HEK293 (cell line): ENCODE results near the gene MT1A.

Source experiments
- KLF1 ChIP-seq: fragments of 450-650 bp; formaldehyde crosslinking; IDR thresholded peaks from 2 replicates; pipeline ENCODE4 v1.5.1; 2016; ENCODE audit warnings: missing biosample characterization, missing genetic modification characterization
- MYNN ChIP-seq: fragments of 450-650 bp; formaldehyde crosslinking; IDR thresholded peaks from 2 replicates; pipeline ENCODE4 v1.5.1; 2016; ENCODE audit warnings: missing biosample characterization, missing genetic modification characterization, borderline replicate concordance
- TCF7L2 ChIP-seq: IDR thresholded peaks from 2 replicates; pipeline ENCODE4 v1.6.1; 2011; ENCODE audit warnings: low read depth, mild to moderate bottlenecking, inconsistent platforms, low read length, moderate library complexity, borderline replicate concordance
- ZIC2 ChIP-seq: fragments of 450-650 bp; formaldehyde crosslinking; IDR thresholded peaks from 2 replicates; pipeline ENCODE4 v1.5.1; 2016; ENCODE audit warnings: missing biosample characterization, missing genetic modification characterization
- ZNF157 ChIP-seq: fragments of 450-650 bp; formaldehyde crosslinking; IDR thresholded peaks from 2 replicates; pipeline ENCODE4 v1.5.1; 2016; ENCODE audit warnings: missing biosample characterization, missing genetic modification characterization
- ZNF354C ChIP-seq: fragments of 450-650 bp; formaldehyde crosslinking; IDR thresholded peaks from 2 replicates; pipeline ENCODE4 v1.5.1; 2016; ENCODE audit warnings: missing biosample characterization, missing genetic modification characterization, low read depth, borderline replicate concordance
- ZNF473 ChIP-seq: fragments of 450-650 bp; formaldehyde crosslinking; IDR thresholded peaks from 2 replicates; pipeline ENCODE4 v1.5.1; 2017; ENCODE audit warnings: missing biosample characterization, missing genetic modification characterization
- ZNF510 ChIP-seq: fragments of 450-650 bp; formaldehyde crosslinking; IDR thresholded peaks from 2 replicates; pipeline ENCODE4 v1.5.1; 2018; ENCODE audit warnings: mild to moderate bottlenecking, missing genetic modification characterization, missing biosample characterization; ENCODE audit not compliant: insufficient replicate concordance
- ZNF707 ChIP-seq: fragments of 450-650 bp; formaldehyde crosslinking; IDR thresholded peaks from 2 replicates; pipeline ENCODE4 v1.5.1; 2016; ENCODE audit warnings: missing biosample characterization, missing genetic modification characterization
- TF ChIP-seq, protein P1 (sequence below): fragments of 450-650 bp; formaldehyde crosslinking; IDR thresholded peaks from 2 replicates; pipeline ENCODE4 v1.5.1; 2016; ENCODE audit warnings: missing biosample characterization, missing genetic modification characterization
- TF ChIP-seq, protein P2 (sequence below): fragments of 450-650 bp; formaldehyde crosslinking; IDR thresholded peaks from 2 replicates; pipeline ENCODE4 v1.5.1; 2016; ENCODE audit warnings: missing biosample characterization, missing genetic modification characterization, borderline replicate concordance
- TF ChIP-seq, protein P3 (sequence below): sonication (generic); formaldehyde crosslinking; IDR thresholded peaks from 2 replicates; pipeline ENCODE4 v1.8.1; 2022; ENCODE audit warnings: mild to moderate bottlenecking, moderate library complexity, missing genetic modification reagents
- TF ChIP-seq, protein P4 (sequence below): fragments of 450-650 bp; formaldehyde crosslinking; IDR thresholded peaks from 2 replicates; pipeline ENCODE4 v1.5.1; 2016; ENCODE audit warnings: missing biosample characterization, missing genetic modification characterization, borderline replicate concordance

DNA sequence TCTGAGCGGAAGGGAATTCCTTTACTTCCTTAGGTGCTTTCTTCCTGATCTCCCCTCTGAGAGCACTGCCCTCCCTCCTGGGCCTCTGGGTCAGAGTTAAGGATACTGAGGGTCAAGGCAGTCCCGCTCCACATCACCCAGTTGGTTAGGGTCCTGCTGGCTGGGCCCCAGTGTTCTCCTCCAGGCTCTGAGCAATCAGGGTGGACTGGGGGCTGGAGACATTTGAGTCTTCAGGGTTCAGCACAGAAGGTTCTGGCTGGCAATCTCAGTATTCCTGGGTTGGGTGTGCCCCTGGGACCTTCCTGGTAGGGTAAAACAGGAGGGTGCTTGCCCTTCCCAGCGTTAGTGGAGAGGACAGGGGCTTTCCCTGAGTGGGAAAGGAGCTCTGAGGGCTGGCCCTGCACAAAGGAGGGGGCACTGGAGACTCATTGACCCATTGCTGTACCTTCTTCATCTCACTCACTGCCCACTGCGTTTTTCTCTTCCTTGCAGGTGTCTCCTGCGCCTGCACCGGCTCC lies 5.6 kb upstream of the MT1A start:
- TF ChIP-seq, protein P1, sequence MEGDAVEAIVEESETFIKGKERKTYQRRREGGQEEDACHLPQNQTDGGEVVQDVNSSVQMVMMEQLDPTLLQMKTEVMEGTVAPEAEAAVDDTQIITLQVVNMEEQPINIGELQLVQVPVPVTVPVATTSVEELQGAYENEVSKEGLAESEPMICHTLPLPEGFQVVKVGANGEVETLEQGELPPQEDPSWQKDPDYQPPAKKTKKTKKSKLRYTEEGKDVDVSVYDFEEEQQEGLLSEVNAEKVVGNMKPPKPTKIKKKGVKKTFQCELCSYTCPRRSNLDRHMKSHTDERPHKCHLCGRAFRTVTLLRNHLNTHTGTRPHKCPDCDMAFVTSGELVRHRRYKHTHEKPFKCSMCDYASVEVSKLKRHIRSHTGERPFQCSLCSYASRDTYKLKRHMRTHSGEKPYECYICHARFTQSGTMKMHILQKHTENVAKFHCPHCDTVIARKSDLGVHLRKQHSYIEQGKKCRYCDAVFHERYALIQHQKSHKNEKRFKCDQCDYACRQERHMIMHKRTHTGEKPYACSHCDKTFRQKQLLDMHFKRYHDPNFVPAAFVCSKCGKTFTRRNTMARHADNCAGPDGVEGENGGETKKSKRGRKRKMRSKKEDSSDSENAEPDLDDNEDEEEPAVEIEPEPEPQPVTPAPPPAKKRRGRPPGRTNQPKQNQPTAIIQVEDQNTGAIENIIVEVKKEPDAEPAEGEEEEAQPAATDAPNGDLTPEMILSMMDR (tag by site-specific recombination): no peak
- TF ChIP-seq KLF1 (tag by site-specific recombination) (no peak), MYNN (tag by site-specific recombination) (no peak), ZNF354C (tag by site-specific recombination) (no peak), ZNF510 (tag by site-specific recombination) (no peak), TCF7L2 (no peak), ZNF707 (tag by site-specific recombination) (no peak), ZNF157 (tag by site-specific recombination) (no peak), ZNF473 (no peak), ZIC2 (tag by site-specific recombination) (no peak)
- TF ChIP-seq, protein P2, sequence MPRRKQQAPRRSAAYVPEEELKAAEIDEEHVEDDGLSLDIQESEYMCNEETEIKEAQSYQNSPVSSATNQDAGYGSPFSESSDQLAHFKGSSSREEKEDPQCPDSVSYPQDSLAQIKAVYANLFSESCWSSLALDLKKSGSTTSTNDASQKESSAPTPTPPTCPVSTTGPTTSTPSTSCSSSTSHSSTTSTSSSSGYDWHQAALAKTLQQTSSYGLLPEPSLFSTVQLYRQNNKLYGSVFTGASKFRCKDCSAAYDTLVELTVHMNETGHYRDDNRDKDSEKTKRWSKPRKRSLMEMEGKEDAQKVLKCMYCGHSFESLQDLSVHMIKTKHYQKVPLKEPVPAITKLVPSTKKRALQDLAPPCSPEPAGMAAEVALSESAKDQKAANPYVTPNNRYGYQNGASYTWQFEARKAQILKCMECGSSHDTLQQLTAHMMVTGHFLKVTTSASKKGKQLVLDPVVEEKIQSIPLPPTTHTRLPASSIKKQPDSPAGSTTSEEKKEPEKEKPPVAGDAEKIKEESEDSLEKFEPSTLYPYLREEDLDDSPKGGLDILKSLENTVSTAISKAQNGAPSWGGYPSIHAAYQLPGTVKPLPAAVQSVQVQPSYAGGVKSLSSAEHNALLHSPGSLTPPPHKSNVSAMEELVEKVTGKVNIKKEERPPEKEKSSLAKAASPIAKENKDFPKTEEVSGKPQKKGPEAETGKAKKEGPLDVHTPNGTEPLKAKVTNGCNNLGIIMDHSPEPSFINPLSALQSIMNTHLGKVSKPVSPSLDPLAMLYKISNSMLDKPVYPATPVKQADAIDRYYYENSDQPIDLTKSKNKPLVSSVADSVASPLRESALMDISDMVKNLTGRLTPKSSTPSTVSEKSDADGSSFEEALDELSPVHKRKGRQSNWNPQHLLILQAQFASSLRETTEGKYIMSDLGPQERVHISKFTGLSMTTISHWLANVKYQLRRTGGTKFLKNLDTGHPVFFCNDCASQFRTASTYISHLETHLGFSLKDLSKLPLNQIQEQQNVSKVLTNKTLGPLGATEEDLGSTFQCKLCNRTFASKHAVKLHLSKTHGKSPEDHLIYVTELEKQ (tag by site-specific recombination): no peak
- TF ChIP-seq, protein P3, sequence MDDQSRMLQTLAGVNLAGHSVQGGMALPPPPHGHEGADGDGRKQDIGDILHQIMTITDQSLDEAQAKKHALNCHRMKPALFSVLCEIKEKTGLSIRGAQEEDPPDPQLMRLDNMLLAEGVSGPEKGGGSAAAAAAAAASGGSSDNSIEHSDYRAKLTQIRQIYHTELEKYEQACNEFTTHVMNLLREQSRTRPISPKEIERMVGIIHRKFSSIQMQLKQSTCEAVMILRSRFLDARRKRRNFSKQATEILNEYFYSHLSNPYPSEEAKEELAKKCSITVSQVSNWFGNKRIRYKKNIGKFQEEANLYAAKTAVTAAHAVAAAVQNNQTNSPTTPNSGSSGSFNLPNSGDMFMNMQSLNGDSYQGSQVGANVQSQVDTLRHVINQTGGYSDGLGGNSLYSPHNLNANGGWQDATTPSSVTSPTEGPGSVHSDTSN (CRISPR knock-in tag): no peak
- TF ChIP-seq, protein P4, sequence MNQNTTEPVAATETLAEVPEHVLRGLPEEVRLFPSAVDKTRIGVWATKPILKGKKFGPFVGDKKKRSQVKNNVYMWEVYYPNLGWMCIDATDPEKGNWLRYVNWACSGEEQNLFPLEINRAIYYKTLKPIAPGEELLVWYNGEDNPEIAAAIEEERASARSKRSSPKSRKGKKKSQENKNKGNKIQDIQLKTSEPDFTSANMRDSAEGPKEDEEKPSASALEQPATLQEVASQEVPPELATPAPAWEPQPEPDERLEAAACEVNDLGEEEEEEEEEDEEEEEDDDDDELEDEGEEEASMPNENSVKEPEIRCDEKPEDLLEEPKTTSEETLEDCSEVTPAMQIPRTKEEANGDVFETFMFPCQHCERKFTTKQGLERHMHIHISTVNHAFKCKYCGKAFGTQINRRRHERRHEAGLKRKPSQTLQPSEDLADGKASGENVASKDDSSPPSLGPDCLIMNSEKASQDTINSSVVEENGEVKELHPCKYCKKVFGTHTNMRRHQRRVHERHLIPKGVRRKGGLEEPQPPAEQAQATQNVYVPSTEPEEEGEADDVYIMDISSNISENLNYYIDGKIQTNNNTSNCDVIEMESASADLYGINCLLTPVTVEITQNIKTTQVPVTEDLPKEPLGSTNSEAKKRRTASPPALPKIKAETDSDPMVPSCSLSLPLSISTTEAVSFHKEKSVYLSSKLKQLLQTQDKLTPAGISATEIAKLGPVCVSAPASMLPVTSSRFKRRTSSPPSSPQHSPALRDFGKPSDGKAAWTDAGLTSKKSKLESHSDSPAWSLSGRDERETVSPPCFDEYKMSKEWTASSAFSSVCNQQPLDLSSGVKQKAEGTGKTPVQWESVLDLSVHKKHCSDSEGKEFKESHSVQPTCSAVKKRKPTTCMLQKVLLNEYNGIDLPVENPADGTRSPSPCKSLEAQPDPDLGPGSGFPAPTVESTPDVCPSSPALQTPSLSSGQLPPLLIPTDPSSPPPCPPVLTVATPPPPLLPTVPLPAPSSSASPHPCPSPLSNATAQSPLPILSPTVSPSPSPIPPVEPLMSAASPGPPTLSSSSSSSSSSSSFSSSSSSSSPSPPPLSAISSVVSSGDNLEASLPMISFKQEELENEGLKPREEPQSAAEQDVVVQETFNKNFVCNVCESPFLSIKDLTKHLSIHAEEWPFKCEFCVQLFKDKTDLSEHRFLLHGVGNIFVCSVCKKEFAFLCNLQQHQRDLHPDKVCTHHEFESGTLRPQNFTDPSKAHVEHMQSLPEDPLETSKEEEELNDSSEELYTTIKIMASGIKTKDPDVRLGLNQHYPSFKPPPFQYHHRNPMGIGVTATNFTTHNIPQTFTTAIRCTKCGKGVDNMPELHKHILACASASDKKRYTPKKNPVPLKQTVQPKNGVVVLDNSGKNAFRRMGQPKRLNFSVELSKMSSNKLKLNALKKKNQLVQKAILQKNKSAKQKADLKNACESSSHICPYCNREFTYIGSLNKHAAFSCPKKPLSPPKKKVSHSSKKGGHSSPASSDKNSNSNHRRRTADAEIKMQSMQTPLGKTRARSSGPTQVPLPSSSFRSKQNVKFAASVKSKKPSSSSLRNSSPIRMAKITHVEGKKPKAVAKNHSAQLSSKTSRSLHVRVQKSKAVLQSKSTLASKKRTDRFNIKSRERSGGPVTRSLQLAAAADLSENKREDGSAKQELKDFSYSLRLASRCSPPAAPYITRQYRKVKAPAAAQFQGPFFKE (tag by site-specific recombination): no peak
